K562 (cell line): ENCODE measurements around the gene EXT2. TPM values are rescaled to one million over a fixed set of nuclear protein-coding genes. Genes with fewer than 3 reads are reported as not detected.

Source experiments
- ARID2 ChIP-seq: fragments of 450-650 bp; IDR thresholded peaks from 2 replicates; pipeline ENCODE4 v1.6.1; 2017; ENCODE audit warnings: antibody characterized with exemption, mild to moderate bottlenecking
- CHD2 ChIP-seq: IDR thresholded peaks from 2 replicates; pipeline ENCODE4 v1.6.1; 2011; ENCODE audit warnings: low read depth, low read length
- RBM34 ChIP-seq: fragments of 200-400 bp; formaldehyde crosslinking; IDR thresholded peaks from 2 replicates; pipeline ENCODE4 v1.6.1; 2018; ENCODE audit warnings: low read length, borderline replicate concordance; ENCODE audit not compliant: insufficient read depth
- REST ChIP-seq, 2 experiments: fragments of 450-650 bp; formaldehyde crosslinking in 1 of 2; IDR thresholded peaks; 2 replicates each; pipeline versions ENCODE4 v1.4.0 to v1.6.1; 2014 to 2020; ENCODE audit warnings: mild to moderate bottlenecking in 2 of 2, borderline replicate concordance in 1 of 2, low read depth in 1 of 2
- ZNF184 ChIP-seq: sonication (generic); formaldehyde crosslinking; IDR thresholded peaks from 2 replicates; pipeline ENCODE4 v1.5.0; 2020; ENCODE audit warnings: missing genetic modification reagents
- ZNF639 ChIP-seq, 2 experiments: fragments of 200-800 bp in 1 of 2; sonication (Bioruptor generic) in 1 of 2; sonication (generic) in 1 of 2; formaldehyde crosslinking in 1 of 2; IDR thresholded peaks in 1 of 2; conservative IDR thresholded peaks in 1 of 2; 2 replicates each; pipeline versions ENCODE4 v1.5.0 to v1.6.1; 2016 to 2020; ENCODE audit warnings: missing compliant biosample characterization in 1 of 2, missing genetic modification characterization in 1 of 2, missing genetic modification reagents in 1 of 2
- polyA plus RNA-seq, 8 experiments: library from polyadenylated mRNA; depleted of rRNA in 4 of 8; stranded (reverse) in 5 of 8; unstranded in 3 of 8; fragments of >200 nt; fragmentation: Nextera tagmentation in 2 of 8; fragmentation: Illumina TruSeq in 1 of 8; extraction: Ambion mirVana in 2 of 8; extraction: Trizol in 1 of 8; gene quantifications; 2 replicates each; pipeline versions ENCODE4 v1.2.1 to v1.2.3, GENCODE V29; 2011 to 2014; ENCODE audit warnings: inconsistent platforms in 1 of 8, missing spikeins in 1 of 8
- total RNA-seq, 7 experiments: library from RNA; depleted of rRNA in 6 of 7; stranded (reverse); fragments of >200 nt in 6 of 7; fragmentation: Illumina TruSeq in 2 of 7; extraction: Trizol in 2 of 7; gene quantifications; 2 replicates each; pipeline versions ENCODE4 v1.2.1 to v1.2.3, GENCODE V29; 2011 to 2021; ENCODE audit warnings: low replicate concordance in 1 of 7

EXT2 gene
- total and polyA plus RNA-seq, 9 of the 15 experiments (the other 6 are each of a cell fraction or from before 2014, with no cell fraction given), result 7.5 to 52.1 (median 38.1) TPM

GRCh38 chr11:44110231-44110679 lies 14.8 kb downstream of the EXT2 start (continued):
- TF ChIP-seq REST (IDR thresholded peaks at IDR 0.05; ENCODE audit: borderline replicate concordance), result peak; percentile 70
- no peak for TF ChIP-seq REST (CRISPR knock-in tag; IDR thresholded peaks at IDR 0.05; ENCODE audit: low read depth)
- TF ChIP-seq ARID2, result no peak
- TF ChIP-seq CHD2, result no peak
- no peak for TF ChIP-seq ZNF184 (CRISPR knock-in tag)
- no peak for TF ChIP-seq RBM34
- TF ChIP-seq ZNF639 (CRISPR knock-in tag; conservative IDR thresholded peaks at IDR 0.05 in 1 of 2, IDR thresholded peaks at IDR 0.05 in 1 of 2), result no peak
